Kidney (tissue), 14 donors: Measurements from ENCODE around the gene DDX23. TPM values are rescaled to one million over a fixed set of nuclear protein-coding genes. Genes with fewer than 3 reads are reported as not detected.

Experiments used
- DNase-seq, 5 donors: peaks; one replicate each; pipeline ENCODE4 v3.0.0-alpha.2; 2013 to 2020
- FAIRE-seq: peaks from 2 replicates; lab custom pipeline; 2012; peaks lifted over from hg19 to GRCh38; lab: Jason Lieb, UNC
- H3K27ac ChIP-seq, 2 donors: one replicate each; pipeline ENCODE4 v1.7.0; 2013; ENCODE audit warnings: low read depth in 2 of 2, low read length in 2 of 2, inconsistent platforms in 1 of 2
- H3K27me3 ChIP-seq: one replicate; pipeline ENCODE4 v1.7.1; 2013; ENCODE audit warnings: low read length, inconsistent platforms; ENCODE audit not compliant: control insufficient read depth, insufficient read depth
- H3K36me3 ChIP-seq, 3 donors: one replicate each; pipeline versions ENCODE4 v1.7.0 to v1.7.1; 2013; ENCODE audit warnings: low read length in 3 of 3, control low read depth in 1 of 3, inconsistent platforms in 1 of 3; ENCODE audit not compliant: insufficient read depth in 3 of 3, control insufficient read depth in 2 of 3
- H3K4me1 ChIP-seq, 3 donors: one replicate each; pipeline versions ENCODE4 v1.7.0 to v1.7.1; 2013; ENCODE audit warnings: low read length in 3 of 3, inconsistent platforms in 1 of 3, low read depth in 1 of 3; ENCODE audit not compliant: control insufficient read depth in 2 of 3, insufficient read depth in 2 of 3
- H3K4me3 ChIP-seq, 3 donors: one replicate each; pipeline versions ENCODE4 v1.7.0 to v1.8.1; 2013; ENCODE audit warnings: low read length in 3 of 3, control low read depth in 1 of 3, inconsistent platforms in 1 of 3
- H3K9ac ChIP-seq, 3 donors: one replicate each; pipeline versions ENCODE4 v1.7.0 to v1.7.1; 2013; ENCODE audit warnings: low read length in 3 of 3, control low read depth in 1 of 3, inconsistent platforms in 1 of 3
- H3K9me3 ChIP-seq, 3 donors: one replicate each; pipeline versions ENCODE4 v1.7.0 to v1.7.1; 2013; ENCODE audit warnings: low read length in 3 of 3, control low read depth in 1 of 3, inconsistent platforms in 1 of 3; ENCODE audit not compliant: control insufficient read depth in 2 of 3, insufficient read depth in 1 of 3
- CTCF ChIP-seq: IDR thresholded peaks from 3 replicates; pipeline ENCODE4 v1.5.1; 2012; ENCODE audit warnings: mild to moderate bottlenecking, moderate library complexity, borderline replicate concordance; ENCODE audit not compliant: insufficient read depth; ENCODE audit errors: extremely low read depth
- intact Hi-C: fragments of 100-400 bp; cut with DNase I; formaldehyde crosslinking; loops from one replicate; pipeline ENCODE4 v1.11.1; 2022
- polyA plus RNA-seq: library from polyadenylated mRNA; stranded (reverse); fragments of 350-450 nt; fragmentation: Illumina TruSeq; extraction: RNeasy Lipid Tissue Mini Kit (QIAGEN cat#74804); gene quantifications from one replicate; pipeline ENCODE4 v1.2.3, GENCODE V29; 2014; ENCODE audit warnings: low read depth, low replicate concordance; ENCODE audit not compliant: insufficient read depth
- total RNA-seq: library from RNA; stranded (reverse); fragmentation: NEBNext Ultra II Directional; extraction: Animal tissue kit (Norgen Biotek cat#: 25700); gene quantifications from one replicate; pipeline ENCODE4 v1.2.1, GENCODE V29; 2021
- donor health status: control.
- donor health status: control.
- donor health status: control.
- donor health status: control.
- donor health status: control.
- donor health status: DM: yes; HTN: yes; CAD: no.
- donor health status: Normal renal cell carcinoma (clear cell type).

DDX23 gene
- total and polyA plus RNA-seq, 2 donors from 2014 or later, result 31.9 to 65.5 TPM

GRCh38 chr12:48794870-48795269 lies 57.1 kb downstream of the DDX23 start:
- Histone ChIP-seq H3K36me3 (no peaks in the 10 kb centered on the region), H3K4me3 (peak overlapping the region in 1 of 3 donors; percentile 11), H3K27ac (peak overlapping the region in 1 of 2 donors; percentile 20), H3K9ac (no peak overlapping the region), H3K27me3 (no peaks in the 10 kb centered on the region), H3K4me1 (peaks cover 3 to 8% (median 6%) of the 10 kb centered on the region in 3 donors), H3K9me3 (no peaks in the 10 kb centered on the region)
- FAIRE-seq (no peak), DNase-seq (peak in 3 of 5 donors; percentile 59 to 88 (median 85))
- TF ChIP-seq CTCF, result no peak
- intact Hi-C loops, result loop anchor here (5.0 kb wide), 1 partner anchor 43 kb away; no protein-coding TSS in a partner anchor

DNA sequence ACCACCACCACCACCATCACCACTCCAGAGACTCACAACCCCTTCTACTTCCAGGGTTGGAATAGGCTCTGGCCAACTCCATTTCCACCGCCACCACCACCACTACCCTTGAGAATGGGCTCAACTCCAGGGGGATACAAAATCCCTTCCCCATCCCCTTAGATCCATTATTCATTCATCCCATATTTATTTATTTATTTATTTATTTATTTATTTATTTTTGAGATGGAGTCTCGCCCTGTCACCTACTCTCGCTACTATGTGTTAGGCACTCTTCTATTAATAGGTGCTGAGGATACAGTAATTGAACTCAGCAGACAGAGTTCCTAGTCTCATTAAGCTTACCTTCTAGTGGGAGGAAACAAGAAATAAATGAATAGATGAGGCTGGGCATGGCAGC lies 58.3 kb downstream of the DDX23 start:
- Histone ChIP-seq H3K36me3 (no peaks in the 10 kb centered on the region), H3K9ac (no peak overlapping the region), H3K27me3 (no peaks in the 10 kb centered on the region), H3K4me1 (peaks cover 3 to 9% (median 9%) of the 10 kb centered on the region in 3 donors), H3K4me3 (no peak overlapping the region), H3K9me3 (no peaks in the 10 kb centered on the region), H3K27ac (no peak overlapping the region)
- FAIRE-seq (no peak), DNase-seq (no peak)
- intact Hi-C loops, result no loop called here
- no peak for TF ChIP-seq CTCF

DNA sequence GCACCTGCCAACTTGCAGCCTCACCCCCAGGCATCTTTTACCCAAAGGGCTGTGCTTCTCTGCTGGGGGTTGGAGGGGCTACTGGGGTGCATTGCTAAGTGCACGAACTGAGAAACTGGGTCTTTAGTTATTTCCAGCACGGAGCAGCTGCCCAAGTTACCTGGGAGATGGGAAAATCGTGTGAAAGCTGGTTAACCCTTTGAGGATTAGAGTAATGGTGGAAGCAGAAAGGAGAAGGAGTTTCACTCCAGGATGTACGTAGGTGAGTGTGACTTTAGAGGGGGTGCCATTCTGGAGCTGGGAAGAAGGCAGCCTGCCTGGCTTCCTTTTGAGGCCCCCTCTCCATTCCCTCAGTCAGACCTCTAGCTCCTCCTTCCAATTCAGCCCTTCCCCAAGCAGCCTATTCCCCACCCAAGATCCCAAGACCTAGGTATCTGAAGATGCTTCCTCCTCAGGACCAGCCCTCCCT lies 62.1 kb downstream of the DDX23 start:
- H3K4me3 ChIP-seq, result peak overlapping the region; percentile 32 to 79 (median 40)
- H3K9ac ChIP-seq, result peak overlapping the region in 1 of 3 donors; percentile 27
- H3K4me1 ChIP-seq, result peaks cover 3 to 20% (median 16%) of the 10 kb centered on the region in 3 donors
- H3K27ac ChIP-seq, result peak overlapping the region; percentile 57 to 73
- FAIRE-seq (no peak), DNase-seq (no peak)
- TF ChIP-seq CTCF, result no peak
- H3K9me3 ChIP-seq, result no peaks in the 10 kb centered on the region
- no peaks in the 10 kb centered on the region for H3K36me3 ChIP-seq
- intact Hi-C loops, result no loop called here
- no peaks in the 10 kb centered on the region for H3K27me3 ChIP-seq
